ENCODE measurements around the gene SPRR5.

Gene SPRR5

DNA sequence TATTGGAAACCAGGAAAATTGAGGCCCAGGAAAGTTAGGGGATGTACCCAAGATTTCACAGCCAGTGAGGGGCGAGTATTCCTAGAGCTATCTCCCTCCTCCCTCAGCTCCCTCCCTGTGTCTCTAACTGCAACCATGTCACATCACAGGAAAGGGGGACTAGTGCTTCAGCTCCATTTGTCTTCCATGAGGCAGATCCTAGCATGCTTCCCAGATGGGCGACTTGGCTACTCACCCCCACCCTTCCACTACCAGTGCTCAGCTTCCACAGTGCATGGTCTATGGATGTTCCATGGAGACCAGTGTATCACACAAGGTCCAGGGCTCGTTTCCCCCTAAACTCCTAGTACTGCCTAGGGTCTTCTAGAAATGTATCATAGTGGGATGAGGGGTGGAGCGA is 18.8 kb downstream of the SPRR5 start:
- Histone ChIP-seq H2AFZ (ENCODE audit: low read length, unreplicated experiment) (no peak overlapping the region), H3K4me3 (ENCODE audit: low read depth, low read length) (no peak overlapping the region), H3K4me1 (ENCODE audit: control insufficient read depth, insufficient read depth, low read length, unreplicated experiment) (no peaks in the 10 kb centered on the region), H3K27me3 (ENCODE audit: insufficient read depth, low read length) (no peaks in the 10 kb centered on the region), H3K79me2 (ENCODE audit: control insufficient read depth, insufficient read depth, low read length, unreplicated experiment) (no peaks in the 10 kb centered on the region), H3K27ac (ENCODE audit: low read depth, low read length) (no peak overlapping the region), H3K36me3 (ENCODE audit: insufficient read depth, low read length) (no peaks in the 10 kb centered on the region)

DNA sequence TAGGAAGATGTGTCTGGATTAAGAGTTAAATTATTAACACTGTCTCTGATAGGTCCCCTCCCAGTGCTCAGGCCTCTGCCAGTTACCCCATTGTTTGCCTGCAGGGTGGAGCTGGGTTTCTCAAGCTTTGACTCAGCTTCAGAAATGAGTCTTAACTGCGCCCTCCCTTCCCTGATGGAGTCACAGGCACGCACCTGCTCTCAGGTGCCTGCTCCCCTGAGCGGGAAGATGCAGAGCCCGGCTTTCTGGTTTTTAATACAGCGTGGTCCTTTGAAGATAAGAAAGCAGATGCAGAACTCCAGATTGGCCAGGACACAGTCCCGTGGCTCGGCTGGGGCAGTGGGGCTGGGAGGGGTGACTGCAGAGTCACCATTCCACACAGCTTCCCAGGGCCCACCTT is 20.2 kb downstream of the SPRR5 start:
- no peaks in the 10 kb centered on the region for H3K79me2 ChIP-seq (ENCODE audit: control insufficient read depth, insufficient read depth, low read length, unreplicated experiment)
- H3K27ac ChIP-seq (ENCODE audit: low read depth, low read length) = no peak overlapping the region
- H3K36me3 ChIP-seq (ENCODE audit: insufficient read depth, low read length) = no peaks in the 10 kb centered on the region
- no peaks in the 10 kb centered on the region for H3K4me1 ChIP-seq (ENCODE audit: control insufficient read depth, insufficient read depth, low read length, unreplicated experiment)
- no peak overlapping the region for H2AFZ ChIP-seq (ENCODE audit: low read length, unreplicated experiment)
- H3K27me3 ChIP-seq (ENCODE audit: insufficient read depth, low read length) = no peaks in the 10 kb centered on the region
- no peak overlapping the region for H3K4me3 ChIP-seq (ENCODE audit: low read depth, low read length)

DNA sequence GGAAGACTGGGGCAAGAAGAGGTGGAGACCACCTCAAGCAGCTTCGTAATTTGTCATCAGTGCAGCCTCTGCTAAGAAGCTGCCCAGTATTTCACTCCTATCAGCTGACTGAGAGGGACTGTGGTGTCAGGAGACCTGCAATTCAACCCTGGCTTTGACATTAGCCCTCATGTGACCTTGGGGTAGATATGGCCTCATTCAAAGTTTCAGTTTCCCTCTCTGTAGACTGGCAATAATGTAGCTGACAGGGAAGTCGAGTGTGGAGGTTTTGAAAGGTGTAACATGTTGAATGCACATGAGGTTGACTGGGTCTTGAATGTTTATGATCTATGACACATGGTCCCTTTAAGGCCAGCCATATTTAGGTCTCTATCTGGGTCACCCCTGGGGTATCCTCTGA is 21.2 kb downstream of the SPRR5 start:
- Histone ChIP-seq H2AFZ (ENCODE audit: low read length, unreplicated experiment) (no peak overlapping the region), H3K27me3 (ENCODE audit: insufficient read depth, low read length) (no peaks in the 10 kb centered on the region), H3K4me1 (ENCODE audit: control insufficient read depth, insufficient read depth, low read length, unreplicated experiment) (no peaks in the 10 kb centered on the region), H3K36me3 (ENCODE audit: insufficient read depth, low read length) (no peaks in the 10 kb centered on the region), H3K79me2 (ENCODE audit: control insufficient read depth, insufficient read depth, low read length, unreplicated experiment) (no peaks in the 10 kb centered on the region), H3K27ac (ENCODE audit: low read depth, low read length) (no peak overlapping the region), H3K4me3 (ENCODE audit: low read depth, low read length) (no peak overlapping the region)

DNA sequence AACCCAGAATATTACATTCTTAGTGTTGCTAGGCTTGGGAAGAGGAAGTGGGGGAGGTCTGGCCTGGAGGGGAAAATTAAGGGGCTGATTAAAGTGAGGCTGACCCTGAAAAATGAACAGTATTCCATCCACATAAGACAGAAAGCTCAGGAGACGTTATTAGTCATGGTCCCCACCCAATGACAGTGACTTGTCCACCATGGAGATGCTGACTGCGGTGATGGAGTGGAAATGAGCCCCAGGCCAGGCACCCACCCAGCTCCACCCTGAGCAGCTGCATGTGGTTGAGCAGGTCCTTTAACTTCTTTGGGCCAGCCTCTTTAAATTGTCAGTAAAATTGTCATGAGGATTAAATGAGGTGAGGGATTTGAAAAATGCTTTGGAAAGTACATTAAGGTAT is 22.0 kb downstream of the SPRR5 start:
- H3K27me3 ChIP-seq (ENCODE audit: insufficient read depth, low read length) = no peaks in the 10 kb centered on the region
- H3K36me3 ChIP-seq (ENCODE audit: insufficient read depth, low read length) = no peaks in the 10 kb centered on the region
- no peaks in the 10 kb centered on the region for H3K4me1 ChIP-seq (ENCODE audit: control insufficient read depth, insufficient read depth, low read length, unreplicated experiment)
- no peak overlapping the region for H2AFZ ChIP-seq (ENCODE audit: low read length, unreplicated experiment)
- no peak overlapping the region for H3K27ac ChIP-seq (ENCODE audit: low read depth, low read length)
- H3K4me3 ChIP-seq (ENCODE audit: low read depth, low read length) = no peak overlapping the region
- H3K79me2 ChIP-seq (ENCODE audit: control insufficient read depth, insufficient read depth, low read length, unreplicated experiment) = no peaks in the 10 kb centered on the region

DNA sequence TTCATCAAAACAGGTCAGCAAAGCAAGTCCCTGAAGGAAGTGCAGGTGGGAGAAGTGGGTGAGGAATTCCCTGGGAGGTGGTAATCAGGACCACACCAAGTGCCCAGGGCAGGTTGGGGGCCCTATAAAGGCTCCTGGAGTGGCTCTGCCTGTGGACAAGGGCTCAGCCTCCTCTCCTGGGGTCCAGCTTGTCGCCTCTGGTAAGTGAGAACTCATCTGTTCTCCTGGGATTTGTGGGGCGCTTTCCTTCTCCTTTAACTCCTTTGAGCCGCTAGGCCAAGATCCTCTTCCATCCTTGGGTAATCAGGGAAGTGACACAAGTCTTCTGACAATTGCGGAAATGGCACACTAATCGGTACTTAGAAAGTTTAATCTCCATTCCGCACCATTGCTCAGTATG is 23.5 kb downstream of the SPRR5 start, which contains the start of gene SPRR4:
Gene SPRR4, plus strand, starts transcription at position 154 of the 400 bp plus-strand sequence. CDS start 1,243 bp downstream, outside the sequence.
- Histone ChIP-seq H3K36me3 (ENCODE audit: insufficient read depth, low read length) (no peaks in the 10 kb centered on the region), H3K4me3 (ENCODE audit: low read depth, low read length) (no peak within 1 kb of the TSS), H3K27me3 (ENCODE audit: insufficient read depth, low read length) (no peaks in the 10 kb centered on the region), H3K79me2 (ENCODE audit: control insufficient read depth, insufficient read depth, low read length, unreplicated experiment) (no peaks in the 10 kb centered on the region), H3K4me1 (ENCODE audit: control insufficient read depth, insufficient read depth, low read length, unreplicated experiment) (no peaks in the 10 kb centered on the region), H2AFZ (ENCODE audit: low read length, unreplicated experiment) (no peak within 1 kb of the TSS), H3K27ac (ENCODE audit: low read depth, low read length) (no peak within 1 kb of the TSS)

DNA sequence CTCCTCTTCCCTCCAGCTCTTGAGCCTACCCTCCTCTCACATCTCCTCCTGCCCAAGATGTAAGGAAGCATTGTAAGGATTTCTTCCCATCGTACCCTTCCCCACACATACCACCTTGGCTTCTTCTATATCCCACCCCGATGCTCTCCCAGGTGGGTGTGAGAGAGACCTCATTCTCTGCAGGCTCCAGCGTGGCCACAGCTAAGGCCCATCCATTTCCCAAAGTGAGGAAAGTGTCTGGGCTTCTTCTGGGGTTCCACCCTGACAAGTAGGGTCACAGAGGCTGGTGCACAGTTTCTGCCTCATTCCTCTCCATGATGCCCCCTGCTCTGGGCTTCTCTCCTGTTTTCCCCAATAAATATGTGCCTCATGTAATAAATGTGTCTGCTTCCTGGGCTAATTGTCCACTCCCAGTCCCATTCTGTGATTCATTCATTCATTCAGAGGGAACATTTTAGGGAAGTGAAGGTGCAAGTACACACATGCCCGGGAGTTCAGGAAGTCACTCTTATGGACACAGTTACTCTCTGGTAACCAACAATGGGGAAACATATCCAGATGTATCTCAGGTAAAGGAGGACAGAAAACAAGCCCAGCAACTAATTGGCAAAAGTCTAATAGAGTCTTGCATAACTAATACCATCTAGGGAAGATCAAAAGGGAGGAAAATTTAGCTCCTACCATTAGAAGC is 25.3 kb downstream of the SPRR5 start:
- H3K79me2 ChIP-seq (ENCODE audit: control insufficient read depth, insufficient read depth, low read length, unreplicated experiment) = no peaks in the 10 kb centered on the region
- H3K4me3 ChIP-seq (ENCODE audit: low read depth, low read length) = no peak overlapping the region
- H3K27me3 ChIP-seq (ENCODE audit: insufficient read depth, low read length) = no peaks in the 10 kb centered on the region
- no peaks in the 10 kb centered on the region for H3K4me1 ChIP-seq (ENCODE audit: control insufficient read depth, insufficient read depth, low read length, unreplicated experiment)
- no peak overlapping the region for H3K27ac ChIP-seq (ENCODE audit: low read depth, low read length)
- H2AFZ ChIP-seq (ENCODE audit: low read length, unreplicated experiment) = no peak overlapping the region
- no peaks in the 10 kb centered on the region for H3K36me3 ChIP-seq (ENCODE audit: insufficient read depth, low read length)

DNA sequence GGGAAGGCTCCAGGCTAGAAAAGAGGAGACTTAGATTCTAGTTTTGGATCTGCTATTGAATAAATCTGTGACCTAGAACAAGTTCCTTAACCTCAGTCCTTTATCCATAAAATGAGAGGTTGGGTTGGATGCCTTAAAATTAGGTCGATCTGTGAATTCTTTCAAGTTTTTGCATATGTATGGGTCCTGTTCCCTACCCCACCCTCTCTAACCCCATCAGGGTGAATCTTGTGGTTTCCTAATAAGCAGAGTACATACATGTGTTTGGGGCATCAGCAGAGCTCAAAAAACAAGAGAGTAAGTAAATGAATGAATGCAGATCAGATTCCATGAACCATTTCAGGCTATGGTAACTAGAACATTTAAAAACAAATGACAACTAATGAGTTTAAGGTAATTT is 29.7 kb downstream of the SPRR5 start:
- Histone ChIP-seq H3K27me3 (ENCODE audit: insufficient read depth, low read length) (no peaks in the 10 kb centered on the region), H3K79me2 (ENCODE audit: control insufficient read depth, insufficient read depth, low read length, unreplicated experiment) (no peaks in the 10 kb centered on the region), H3K36me3 (ENCODE audit: insufficient read depth, low read length) (no peaks in the 10 kb centered on the region), H2AFZ (ENCODE audit: low read length, unreplicated experiment) (no peak overlapping the region), H3K27ac (ENCODE audit: low read depth, low read length) (no peak overlapping the region), H3K4me1 (ENCODE audit: control insufficient read depth, insufficient read depth, low read length, unreplicated experiment) (no peaks in the 10 kb centered on the region), H3K4me3 (ENCODE audit: low read depth, low read length) (no peak overlapping the region)

DNA sequence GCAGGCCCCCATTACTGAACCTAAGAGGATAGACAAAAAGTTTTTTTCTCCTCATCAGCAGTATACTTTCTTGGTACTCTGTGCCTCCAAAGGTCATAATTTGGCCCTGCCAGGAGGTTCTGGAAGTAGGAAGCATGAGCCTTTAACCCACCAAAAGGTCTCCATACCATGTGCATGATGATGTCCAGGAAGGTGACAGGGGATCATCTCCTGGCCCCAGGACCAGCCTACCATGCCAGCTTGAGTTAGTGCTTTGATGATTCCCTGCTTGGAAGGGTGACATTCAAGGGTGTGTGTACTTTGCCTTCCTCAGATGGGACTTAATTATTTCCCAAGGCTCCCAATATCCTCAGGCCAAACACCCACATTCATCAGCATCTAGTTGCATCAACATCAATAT is 30.6 kb downstream of the SPRR5 start:
- Histone ChIP-seq H3K4me1 (ENCODE audit: control insufficient read depth, insufficient read depth, low read length, unreplicated experiment) (no peaks in the 10 kb centered on the region), H3K36me3 (ENCODE audit: insufficient read depth, low read length) (no peaks in the 10 kb centered on the region), H2AFZ (ENCODE audit: low read length, unreplicated experiment) (no peak overlapping the region), H3K79me2 (ENCODE audit: control insufficient read depth, insufficient read depth, low read length, unreplicated experiment) (no peaks in the 10 kb centered on the region), H3K27ac (ENCODE audit: low read depth, low read length) (no peak overlapping the region), H3K4me3 (ENCODE audit: low read depth, low read length) (no peak overlapping the region), H3K27me3 (ENCODE audit: insufficient read depth, low read length) (no peaks in the 10 kb centered on the region)

DNA sequence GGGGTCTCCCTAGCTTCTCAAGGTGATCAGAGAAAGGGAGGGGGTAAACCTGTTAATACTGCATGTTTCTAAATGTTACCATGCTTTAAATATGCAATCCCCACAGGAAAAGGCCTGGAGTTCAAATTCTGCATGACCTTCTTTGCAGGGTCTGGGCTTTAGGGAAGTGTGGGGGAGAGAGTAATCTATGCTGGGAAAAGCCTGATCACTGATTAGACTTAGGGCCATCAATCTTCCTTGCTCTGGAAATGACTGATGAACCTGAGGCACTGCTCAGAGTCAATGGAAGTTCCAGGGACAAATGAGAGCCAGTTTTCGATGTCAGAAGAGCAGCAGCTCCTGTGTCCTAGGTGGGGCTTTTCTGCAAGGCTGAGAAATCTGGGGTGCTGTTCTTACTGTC is 33.7 kb downstream of the SPRR5 start:
- no peak overlapping the region for H2AFZ ChIP-seq (ENCODE audit: low read length, unreplicated experiment)
- no peaks in the 10 kb centered on the region for H3K36me3 ChIP-seq (ENCODE audit: insufficient read depth, low read length)

DNA sequence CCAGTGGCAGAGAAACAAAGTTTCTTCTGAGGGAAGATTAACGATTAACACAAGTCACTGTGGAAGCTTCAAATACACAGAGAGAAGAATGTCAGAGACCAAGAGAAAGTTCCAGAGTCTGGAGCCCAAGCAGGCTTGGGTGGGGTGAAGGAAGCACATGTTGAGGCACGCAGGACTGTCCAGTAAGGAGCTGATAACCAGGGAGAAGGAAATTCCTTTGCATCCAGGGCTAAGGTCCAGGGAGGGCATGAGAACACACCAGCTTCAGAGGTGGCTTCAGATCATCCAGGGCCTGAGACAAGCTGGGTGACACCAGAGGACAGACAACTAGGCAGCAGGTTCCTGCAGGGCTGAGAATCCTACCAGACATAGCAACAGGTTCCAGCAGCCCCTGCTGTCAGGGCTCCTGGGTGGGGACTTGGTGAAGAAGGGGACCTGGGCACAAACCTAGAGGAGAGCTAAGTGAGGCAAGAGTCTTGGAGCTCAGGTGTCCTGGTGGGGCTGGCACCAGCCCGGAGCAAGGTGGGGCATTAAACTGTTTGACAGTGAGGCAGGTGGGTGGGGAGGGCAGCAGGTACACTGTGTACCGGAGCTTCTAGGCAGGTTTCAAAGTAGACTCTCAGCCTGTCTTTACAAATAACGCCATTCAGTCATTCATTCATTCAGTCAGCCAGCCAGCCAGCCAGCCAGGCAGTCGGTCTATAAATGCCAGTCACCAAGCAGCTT is 34.3 kb downstream of the SPRR5 start:
- H3K27ac ChIP-seq (ENCODE audit: low read depth, low read length) = no peak overlapping the region
- H3K36me3 ChIP-seq (ENCODE audit: insufficient read depth, low read length) = no peaks in the 10 kb centered on the region
- no peaks in the 10 kb centered on the region for H3K4me1 ChIP-seq (ENCODE audit: control insufficient read depth, insufficient read depth, low read length, unreplicated experiment)
- H3K4me3 ChIP-seq (ENCODE audit: low read depth, low read length) = no peak overlapping the region
- no peaks in the 10 kb centered on the region for H3K79me2 ChIP-seq (ENCODE audit: control insufficient read depth, insufficient read depth, low read length, unreplicated experiment)
- no peak overlapping the region for H2AFZ ChIP-seq (ENCODE audit: low read length, unreplicated experiment)
- no peaks in the 10 kb centered on the region for H3K27me3 ChIP-seq (ENCODE audit: insufficient read depth, low read length)

More for the DNA sequence above, 33.7 kb downstream of the SPRR5 start:
- H3K27ac ChIP-seq (ENCODE audit: low read depth, low read length) = no peak overlapping the region
- H3K4me1 ChIP-seq (ENCODE audit: control insufficient read depth, insufficient read depth, low read length, unreplicated experiment) = no peaks in the 10 kb centered on the region
- no peaks in the 10 kb centered on the region for H3K27me3 ChIP-seq (ENCODE audit: insufficient read depth, low read length)
- no peaks in the 10 kb centered on the region for H3K79me2 ChIP-seq (ENCODE audit: control insufficient read depth, insufficient read depth, low read length, unreplicated experiment)
- no peak overlapping the region for H3K4me3 ChIP-seq (ENCODE audit: low read depth, low read length)

DNA sequence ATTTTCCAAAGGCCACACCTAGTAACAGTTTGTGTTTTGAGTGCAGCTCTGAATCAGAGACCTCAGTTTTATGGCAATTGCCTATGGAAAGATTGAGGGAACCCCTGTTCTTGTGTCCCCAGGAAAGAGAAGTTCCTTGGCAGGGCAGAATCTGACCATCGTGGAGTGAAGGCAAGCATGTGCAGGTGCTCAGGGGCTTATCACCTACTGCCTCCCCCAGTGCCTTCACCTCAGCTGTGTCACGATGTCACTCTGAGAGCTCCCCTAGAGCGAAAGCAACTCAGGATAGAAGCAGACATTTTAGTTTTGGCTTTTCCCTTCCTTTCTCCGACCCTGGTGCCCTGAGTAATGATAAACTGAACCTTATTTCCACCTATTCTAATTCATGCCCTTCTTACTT is 35.1 kb downstream of the SPRR5 start:
- no peak overlapping the region for H3K27ac ChIP-seq (ENCODE audit: low read depth, low read length)
- H2AFZ ChIP-seq (ENCODE audit: low read length, unreplicated experiment) = no peak overlapping the region
- no peaks in the 10 kb centered on the region for H3K4me1 ChIP-seq (ENCODE audit: control insufficient read depth, insufficient read depth, low read length, unreplicated experiment)
- H3K36me3 ChIP-seq (ENCODE audit: insufficient read depth, low read length) = no peaks in the 10 kb centered on the region
- H3K27me3 ChIP-seq (ENCODE audit: insufficient read depth, low read length) = no peaks in the 10 kb centered on the region
- no peak overlapping the region for H3K4me3 ChIP-seq (ENCODE audit: low read depth, low read length)
- H3K79me2 ChIP-seq (ENCODE audit: control insufficient read depth, insufficient read depth, low read length, unreplicated experiment) = no peaks in the 10 kb centered on the region
